ENCODE results near the gene ASTN2.

GRCh38 chr9:116493183-116493860 is 921.5 kb downstream of the ASTN2 start:
- TF ChIP-seq EZH2 (IDR thresholded peaks at IDR 0.05; ENCODE audit: insufficient read depth, poor library complexity, severe bottlenecking) (no peak), EZH2phosphoT487 (IDR thresholded peaks at IDR 0.05; ENCODE audit: insufficient read depth, low read depth) (no peak)

Data from GM23248 (cell line).